ENCODE measurements around the gene APBA3.

DNA sequence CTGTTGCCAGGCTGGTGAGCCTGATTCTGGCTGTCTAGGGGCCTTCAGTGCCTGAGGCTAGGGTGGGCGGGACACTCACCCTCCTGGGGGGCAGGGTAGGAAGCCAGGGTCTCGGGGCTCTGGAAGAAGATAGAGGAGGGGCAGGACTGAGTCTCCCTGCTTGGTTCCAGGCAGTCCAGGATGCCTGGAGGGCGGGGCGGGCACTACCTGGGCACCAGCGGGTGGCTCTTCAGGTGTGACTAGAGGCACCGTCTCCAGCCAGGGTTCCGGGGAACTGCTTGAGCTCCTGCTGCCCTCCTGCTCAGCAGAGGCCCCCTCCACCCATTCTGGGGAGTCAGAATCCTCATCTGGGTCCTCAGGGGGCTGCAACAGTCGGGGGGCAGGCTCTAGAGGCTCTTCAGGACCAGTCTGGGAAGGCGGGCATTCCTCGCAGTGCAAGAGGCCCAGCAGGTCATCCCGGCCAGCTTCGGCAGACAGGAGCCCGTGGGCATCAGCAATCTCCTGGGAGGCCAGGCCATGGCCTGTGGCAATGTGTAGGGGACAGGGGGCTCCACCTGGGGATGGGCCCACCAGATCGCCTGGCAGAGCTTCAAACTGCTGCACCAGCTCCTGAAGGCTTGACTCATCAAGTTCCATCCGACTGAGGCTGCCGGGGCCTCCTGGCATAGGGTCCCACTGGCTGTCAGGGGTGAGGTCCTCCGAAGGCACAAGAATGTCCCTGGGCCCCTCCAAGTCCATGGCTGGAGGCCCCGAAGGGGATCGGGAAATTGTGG lies 1.8 kb downstream of the APBA3 start:
- TF ChIP-seq POLR2A (IDR thresholded peaks at IDR 0.05; ENCODE audit: low read length), result no peak
- no peak for TF ChIP-seq EP300 (IDR thresholded peaks at IDR 0.05)

All from A549 (cell line).